Astrocyte (in vitro differentiated cells and primary cell): ENCODE measurements around the gene PRR15L.
"Not testable (repeated sequence)": the region's sequence is repeated elsewhere in the genome, so short reads cannot be mapped to it uniquely, and the experiment has no call there.

Source experiments
- CTCF ChIP-seq: IDR thresholded peaks from 2 replicates; pipeline ENCODE4 v1.5.1; 2011; ENCODE audit warnings: low read depth, mild to moderate bottlenecking, inconsistent platforms, low read length, moderate library complexity; ENCODE audit not compliant: insufficient read depth
- EZH2 ChIP-seq: IDR thresholded peaks from 2 replicates; pipeline ENCODE4 v1.6.1; 2012; ENCODE audit warnings: mild to moderate bottlenecking, low read length, inconsistent platforms; ENCODE audit not compliant: insufficient read depth

GRCh38 chr17:48001657-48002056 is 44.0 kb upstream of the PRR15L start:
- TF ChIP-seq CTCF, EZH2: not testable (repeated sequence)
